M059J (cell line): ENCODE measurements around the gene CUX1. TPM values are rescaled to one million over a fixed set of nuclear protein-coding genes. Genes with fewer than 3 reads are reported as not detected.
A peak's percentile ranks its signal among the peaks of the same experiment; 100 is the strongest.

Experiments used
- DNase-seq: peaks from one replicate; pipeline ENCODE4 v3.0.0-alpha.2; 2012; ENCODE audit warnings: low read depth
- total RNA-seq: library from RNA; depleted of rRNA; stranded (reverse); fragments of >200 nt; shearing (Covaris generic); gene quantifications from 2 replicates; pipeline ENCODE4 v1.2.3, GENCODE V29; 2014

CUX1 gene
- total RNA-seq, 1 experiment from 2014 or later: 51.9 TPM

DNA sequence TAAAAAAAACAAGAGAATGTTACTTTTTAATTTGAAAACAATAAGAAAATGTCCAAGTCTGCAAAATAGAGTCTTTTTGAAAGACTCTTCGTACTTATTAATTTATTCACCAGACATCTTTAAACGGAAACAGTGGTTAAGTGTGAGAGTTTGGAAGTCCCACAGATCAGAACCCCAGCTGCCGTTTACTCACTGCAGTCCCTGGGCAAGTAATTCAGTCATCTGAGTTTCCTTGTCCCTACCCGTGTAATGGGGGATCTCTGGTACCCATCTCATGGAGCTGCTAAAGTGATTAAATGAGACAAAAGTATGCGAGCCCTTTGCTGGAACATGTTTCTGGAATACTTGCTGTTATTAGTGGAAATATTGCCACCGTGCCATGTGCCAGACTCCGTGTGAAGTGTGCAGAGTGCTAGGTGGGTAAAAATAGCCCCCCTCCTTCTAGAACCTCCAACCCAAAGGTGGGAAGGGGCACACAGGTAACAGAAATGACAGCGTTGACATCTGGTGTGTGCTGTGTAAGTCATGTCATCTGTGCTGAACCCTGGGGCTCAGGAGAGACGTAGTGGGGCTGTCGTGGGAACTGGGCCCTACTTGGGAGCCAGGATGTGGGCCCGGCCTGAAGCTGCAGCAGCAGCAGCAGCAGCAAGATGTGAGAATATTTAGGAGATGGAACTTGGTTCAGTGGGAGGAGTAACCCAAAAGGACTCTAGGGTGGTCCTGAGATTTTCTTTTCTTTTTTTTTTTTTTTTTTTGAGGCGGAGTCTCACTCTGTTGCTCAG, 140.5 kb downstream of the CUX1 start:
- no peak for DNase-seq

DNA sequence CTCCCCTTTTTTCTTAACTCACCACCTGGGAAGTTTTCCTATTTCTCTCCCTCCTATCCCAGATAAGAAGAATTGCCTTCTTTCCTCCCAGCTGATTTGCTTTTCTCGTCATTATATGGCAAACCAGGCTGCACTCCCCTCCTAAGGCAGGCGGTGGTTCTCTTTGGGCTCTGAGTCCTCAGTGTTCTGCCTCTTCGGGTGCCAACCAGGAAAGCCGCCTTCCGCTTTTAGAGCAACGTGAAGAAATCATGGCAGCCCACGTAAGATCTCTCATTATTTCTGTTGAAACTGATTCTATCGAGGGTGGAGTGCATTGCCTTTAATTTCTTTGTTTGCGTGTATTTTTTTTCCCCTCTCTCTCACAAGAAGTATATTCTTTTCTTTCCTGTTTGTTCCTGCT, 141.9 kb downstream of the CUX1 start:
- DNase-seq: no peak

DNA sequence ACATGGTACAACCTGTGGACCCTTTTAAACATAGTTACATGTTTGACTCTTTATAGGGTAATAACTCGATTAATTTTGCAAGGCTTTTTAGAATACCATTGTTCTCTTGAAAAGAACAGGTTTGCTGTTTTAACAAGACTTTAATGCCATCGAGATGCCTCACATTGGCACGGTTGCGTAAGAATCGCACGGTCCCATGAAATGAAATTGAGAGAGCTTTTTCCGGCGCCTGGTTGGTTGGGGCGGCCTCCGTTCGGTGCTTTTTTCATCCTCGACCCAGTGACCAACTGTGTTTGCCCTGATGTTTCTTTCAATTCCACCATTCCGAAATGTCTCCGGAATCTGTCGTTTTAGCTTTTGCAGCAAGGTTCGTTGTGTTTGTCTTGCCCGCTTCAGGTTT, 142.4 kb downstream of the CUX1 start:
- no peak for DNase-seq

DNA sequence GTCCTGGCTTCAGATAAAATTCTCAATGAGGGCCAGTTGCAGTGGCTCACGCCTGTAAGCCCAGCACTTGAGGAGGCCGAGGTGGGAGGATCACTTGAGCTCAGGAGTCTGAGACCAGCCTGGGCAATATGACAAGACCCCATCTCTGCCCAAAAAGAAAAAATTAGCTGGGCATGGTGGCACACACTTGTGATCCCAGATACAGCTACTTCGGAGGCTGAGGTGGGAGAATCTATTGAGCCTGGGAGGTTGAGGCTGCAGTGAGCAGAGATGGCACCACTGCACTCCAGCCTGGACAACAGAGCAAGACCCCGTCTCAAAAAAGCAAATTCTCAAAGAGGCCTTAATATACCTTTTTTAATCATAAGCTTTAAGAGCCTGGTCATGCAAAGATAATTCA, 142.9 kb downstream of the CUX1 start:
- DNase-seq: no peak

DNA sequence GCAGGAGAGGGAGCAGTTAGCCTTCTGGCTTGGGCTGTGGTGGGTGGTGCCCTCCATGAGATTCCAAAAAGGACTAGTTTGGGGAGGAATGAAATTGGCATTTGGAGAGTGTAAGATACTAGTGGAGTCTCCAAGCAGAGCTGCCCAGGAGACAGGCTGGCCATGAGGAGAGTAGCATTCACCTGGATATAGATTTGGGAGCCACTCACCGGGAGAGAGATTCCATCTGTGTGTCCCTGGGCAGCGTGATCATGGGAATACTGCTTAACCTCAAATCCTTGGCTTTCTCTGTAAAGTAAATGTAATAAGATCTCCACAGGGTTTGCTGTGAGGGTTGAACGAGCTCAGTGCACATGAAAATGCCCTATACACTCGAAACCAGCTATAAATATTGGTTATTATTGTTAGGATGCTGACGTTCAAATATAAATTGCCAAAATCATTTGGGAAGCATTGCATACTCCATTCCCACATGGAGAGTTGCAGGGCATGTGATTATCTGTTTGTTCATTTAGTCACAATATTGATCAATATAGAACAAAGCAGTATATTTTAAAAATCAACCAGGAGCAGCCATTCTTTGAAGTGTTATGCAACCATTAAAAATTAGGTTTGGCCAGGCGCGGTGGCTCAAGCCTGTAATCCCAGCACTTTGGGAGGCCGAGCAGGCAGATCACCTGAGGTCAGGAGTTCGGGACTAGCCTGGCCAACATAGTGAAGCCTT, 143.7 kb downstream of the CUX1 start:
- DNase-seq: no peak

DNA sequence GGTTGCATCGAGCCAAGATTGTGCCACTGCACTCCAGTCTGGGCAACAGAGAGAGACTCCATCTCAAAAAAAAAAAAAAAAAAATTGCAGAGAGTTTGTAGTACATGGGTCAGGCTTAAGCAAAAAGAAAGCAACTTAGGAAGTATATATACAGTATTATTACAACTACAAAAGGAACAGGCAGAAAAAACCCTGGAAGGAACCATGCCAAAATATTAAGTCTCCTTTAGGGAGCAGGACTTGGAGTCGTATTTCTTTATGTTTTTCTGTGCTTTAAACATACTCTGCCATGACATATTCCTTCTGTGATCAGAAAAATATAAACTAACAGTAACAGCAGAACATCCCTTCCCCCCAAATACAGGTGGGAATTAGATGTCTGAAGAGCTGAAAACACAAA, 144.4 kb downstream of the CUX1 start:
- DNase-seq: no peak

DNA sequence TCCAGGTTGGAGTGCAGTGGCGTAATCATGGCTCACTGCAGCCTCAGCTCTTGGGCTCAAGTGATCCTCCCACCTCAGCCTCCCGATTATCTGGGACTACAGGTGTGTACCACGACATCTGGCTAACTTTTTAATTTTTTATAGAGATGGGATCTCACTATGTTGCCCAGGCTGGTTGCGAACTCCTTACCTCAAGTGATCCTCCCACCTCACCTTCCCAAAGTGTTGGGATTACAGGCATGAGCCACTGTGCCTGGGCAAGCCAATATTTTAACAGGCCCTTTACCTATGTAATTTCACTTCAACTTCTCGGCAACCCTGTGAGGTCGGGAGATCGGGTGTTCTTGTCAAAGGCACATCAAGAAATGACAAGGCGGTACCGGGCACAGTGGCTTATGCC, 146.3 kb downstream of the CUX1 start:
- no peak for DNase-seq

DNA sequence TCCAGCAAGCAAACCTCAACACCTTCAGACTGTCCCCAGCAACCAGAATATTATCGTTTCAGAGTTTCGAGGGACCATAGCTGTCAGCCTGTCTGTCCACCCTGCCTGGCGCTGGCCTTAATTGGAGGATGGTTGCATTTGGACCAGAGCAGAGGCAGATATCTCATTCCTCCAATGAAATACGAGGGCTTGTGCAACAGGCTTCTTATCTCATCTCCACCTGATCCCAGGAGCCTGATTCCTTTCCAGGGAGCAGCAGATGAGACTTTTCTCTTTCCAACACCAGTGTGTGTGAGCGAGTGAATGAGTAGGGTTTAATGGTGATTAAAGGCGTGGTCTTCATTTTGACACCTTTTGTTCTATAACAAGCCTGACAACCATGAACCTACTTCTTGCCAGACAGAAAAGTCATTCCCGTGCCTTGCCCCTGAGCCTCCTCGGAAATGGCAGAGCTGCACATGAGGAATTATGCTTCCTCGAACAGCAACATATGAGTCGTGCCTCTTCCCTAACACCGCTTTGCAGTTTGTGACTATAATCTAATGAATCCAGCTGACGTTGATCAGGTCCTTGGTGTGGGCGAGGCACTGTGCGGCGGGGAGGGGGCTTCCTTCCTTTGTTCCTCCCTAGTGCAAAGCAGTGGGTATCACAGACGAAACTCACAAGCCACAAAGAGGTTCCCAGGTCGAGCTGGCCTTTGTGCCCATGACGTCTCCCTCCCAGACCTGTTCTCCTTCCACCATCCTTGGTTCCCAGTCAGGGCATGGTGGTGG, 147.4 kb downstream of the CUX1 start:
- DNase-seq: no peak

DNA sequence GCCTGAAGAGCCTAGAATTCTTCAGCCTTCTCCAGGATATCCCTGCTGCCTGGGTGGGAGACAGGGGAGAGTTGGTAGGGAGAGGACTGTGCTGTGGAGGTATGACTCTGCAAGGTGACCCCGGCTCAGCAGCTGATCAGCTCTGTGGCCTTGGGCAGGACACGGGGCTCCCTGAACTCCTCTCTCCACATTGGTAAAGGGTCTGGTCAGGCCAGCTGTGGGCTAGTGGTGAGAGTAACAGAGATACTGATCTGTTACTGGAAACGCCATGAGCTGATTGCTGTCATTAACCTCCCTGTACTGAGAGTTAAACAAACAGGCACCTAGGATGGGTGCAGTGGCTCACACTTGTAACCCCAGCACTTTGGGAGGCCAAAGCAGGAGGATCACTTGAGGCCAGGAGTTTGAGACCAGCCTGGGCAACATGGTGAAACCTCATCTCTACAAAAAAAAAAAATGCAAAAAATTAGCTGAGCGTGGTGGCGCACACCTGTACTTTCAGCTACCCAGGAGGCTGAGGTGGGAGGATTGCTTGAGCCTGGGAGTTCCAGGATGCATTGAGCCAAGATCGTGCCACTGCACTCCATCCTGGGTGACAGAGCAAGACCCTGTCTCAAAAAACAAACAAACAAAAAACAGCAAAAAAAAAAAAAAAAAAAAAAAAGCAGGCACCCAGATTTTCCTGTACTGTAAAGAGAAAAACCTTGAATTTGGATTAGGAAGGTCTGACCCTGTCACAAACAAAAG, 151.5 kb downstream of the CUX1 start:
- no peak for DNase-seq

DNA sequence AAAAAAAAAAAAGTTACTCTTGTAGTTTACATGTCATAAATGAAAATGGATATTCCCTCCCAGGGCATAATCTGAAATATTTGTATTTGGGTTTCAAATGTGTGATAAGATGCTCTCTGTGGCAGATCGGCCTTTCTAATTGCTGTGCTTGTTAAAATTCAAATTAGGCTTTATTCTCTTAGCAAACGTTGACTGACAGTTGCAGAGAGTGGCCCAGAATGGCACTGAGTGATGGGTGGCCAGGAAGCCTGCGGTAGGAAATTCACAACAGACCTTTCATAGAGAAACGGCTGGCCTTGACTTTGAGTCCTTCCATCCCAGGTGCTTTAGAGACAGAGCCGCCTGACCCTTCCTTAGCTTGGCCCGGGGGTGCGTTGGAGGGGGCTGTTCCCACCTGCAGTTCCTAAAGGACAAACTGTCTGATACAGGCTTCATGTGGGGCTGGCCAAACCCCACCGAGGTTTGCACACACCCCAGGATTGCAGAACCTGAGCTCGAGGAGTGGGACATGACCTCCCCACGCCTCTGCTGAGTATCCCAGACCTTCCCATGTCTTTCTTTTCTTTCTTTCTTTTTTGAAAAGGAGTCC, 152.7 kb downstream of the CUX1 start:
- DNase-seq: no peak

DNA sequence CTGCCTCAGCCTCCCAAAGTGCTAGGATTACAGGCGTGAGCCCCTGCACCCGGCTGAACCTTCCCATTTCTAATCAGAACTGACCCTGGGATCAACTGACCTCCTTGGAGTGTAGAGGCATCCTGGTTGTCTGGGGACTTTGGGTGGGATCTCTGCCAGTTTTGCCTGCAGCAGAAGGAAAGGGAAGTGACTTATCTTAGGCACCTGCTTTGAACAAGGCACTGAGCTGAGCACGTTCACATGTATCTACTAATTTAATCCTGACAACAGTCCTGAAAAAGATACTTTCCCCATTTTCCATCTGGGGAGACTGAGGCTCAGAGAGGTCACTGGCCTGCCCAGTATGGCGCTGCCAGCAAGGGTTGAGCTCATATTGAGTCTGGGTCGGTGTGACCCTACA, 153.4 kb downstream of the CUX1 start:
- peak; percentile 15 for DNase-seq

DNA sequence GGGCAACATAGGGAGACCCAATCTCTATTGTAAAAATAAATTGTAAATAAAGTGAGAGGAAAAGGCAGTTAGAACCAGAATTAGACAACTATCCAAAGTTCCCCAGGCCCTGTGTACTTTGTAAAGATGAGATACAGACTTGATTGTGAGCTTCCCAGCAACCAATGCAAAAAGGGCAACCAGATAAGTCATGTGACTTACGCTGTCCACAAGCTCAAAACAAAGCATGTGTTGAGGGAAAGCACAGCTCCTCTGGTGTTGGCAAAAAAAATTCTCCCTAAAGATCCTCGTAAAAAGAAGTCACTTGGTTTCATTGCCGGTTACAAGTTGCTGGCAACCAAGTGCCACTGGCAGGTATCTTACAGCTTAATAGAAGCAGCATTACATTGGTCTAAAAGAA, 154.0 kb downstream of the CUX1 start:
- DNase-seq: no peak

DNA sequence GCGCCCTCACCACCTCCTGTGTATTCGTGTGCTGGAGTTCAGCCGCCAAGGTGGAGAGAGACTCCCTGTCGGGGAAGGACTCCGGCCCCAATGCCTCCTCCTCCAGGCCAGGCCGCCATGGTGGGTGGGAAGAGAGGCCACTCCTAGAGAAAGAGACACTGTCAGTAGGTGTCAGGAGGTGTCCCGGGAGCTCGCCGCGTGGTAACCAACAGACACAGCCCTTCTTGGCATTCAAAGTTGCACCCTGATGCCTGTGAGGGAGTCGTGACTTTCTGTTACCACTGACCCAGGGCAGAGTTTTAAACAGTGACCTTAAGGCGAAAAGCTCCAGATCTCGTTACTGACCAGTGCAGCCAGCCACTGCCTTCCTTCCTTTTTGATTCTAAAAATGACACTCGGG, 155.2 kb downstream of the CUX1 start:
- no peak for DNase-seq

DNA sequence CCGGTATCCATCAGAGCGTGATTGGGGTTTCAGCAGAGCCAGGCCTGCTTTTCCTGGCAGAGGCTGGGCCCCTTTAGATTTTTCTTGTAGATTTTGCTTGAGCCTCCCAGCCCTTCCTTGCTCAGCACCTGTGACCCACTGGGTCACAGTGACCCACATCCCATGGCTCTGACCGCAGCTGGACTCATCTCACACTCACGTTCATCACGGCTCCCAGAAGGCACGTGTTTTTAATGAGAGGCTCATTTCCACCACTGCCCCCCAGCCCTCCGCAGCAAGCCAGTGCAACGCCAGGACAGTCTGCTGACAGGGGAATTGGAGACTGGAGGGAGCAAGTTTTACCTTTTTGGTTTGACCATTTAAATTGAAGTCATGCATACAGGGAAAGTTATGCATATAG, 155.7 kb downstream of the CUX1 start:
- DNase-seq: no peak

DNA sequence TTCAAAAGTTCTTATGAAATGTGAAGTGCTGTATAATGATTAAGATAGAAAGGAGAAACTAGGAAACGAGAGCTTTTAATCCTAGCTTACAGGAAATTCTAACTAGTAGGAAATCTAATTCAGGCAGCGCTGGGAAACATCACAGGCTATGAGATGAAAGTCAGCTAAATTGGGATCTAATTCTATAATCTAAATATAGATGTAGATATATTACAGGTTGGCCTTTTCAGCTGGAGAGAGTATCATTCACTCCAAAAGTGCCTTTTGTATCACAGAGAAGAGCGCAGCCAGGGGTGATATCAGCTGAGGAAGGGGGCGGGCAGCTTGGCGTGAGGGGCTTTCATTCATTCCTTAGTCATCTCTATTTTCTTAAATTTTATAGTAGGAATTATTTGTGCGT, 157.0 kb downstream of the CUX1 start:
- DNase-seq: no peak

DNA sequence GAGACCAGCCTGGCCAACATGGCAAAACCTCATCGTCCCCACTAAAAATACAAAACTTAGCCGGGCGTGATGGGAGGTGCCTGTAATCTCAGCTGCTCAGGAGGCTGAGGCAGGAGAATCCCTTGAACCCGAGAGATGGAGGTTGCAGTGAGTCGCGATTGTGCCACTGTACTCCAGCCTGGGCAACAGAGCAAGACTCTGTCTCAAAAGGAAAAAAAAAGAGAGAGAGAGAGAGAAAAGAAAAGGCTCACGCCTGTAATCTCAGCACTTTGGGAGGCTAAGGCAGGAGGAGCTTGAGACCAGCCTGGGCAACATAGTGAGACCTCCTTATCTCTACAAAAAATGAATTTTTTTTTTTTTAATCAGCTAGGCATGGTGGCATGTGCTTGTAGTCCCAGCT, 157.6 kb downstream of the CUX1 start:
- DNase-seq: no peak

DNA sequence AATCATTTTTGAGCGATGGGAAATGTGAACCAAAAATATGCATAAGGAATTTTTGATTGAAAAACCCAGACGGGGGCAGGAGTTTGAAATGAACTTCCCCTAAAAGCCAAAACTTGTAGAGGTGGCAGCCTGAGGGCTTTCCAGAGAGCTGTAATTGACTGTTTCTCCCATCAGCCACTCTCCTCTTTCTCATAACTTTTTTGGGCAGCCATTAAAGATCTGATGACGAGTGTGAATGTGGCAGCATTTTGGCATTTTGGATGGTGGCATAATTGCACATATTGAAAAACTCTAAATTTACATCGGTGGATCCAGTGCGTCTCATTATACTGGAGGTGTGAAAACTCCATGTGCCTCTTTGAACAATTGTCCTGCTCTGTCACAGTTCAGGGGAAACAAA, 159.0 kb downstream of the CUX1 start:
- no peak for DNase-seq

DNA sequence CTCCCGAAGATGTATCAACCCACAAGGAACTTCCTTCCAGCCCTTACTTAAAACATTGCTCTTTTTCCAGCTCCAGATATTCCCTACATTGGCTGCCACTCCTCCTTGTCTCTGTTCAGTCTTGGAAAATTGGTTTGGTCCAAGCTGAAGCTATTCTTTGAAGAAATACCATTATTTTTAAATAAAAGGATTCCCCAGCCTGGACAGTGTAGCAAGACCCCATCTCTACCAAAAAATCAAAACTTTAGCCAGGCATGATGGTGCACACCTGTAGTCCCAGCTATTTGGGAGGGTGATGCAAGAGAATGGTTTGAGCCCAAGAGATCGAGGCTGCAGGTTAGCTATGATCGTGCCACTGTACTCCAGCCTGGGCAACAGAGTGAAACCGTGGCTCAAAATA, 159.8 kb downstream of the CUX1 start:
- DNase-seq: no peak

DNA sequence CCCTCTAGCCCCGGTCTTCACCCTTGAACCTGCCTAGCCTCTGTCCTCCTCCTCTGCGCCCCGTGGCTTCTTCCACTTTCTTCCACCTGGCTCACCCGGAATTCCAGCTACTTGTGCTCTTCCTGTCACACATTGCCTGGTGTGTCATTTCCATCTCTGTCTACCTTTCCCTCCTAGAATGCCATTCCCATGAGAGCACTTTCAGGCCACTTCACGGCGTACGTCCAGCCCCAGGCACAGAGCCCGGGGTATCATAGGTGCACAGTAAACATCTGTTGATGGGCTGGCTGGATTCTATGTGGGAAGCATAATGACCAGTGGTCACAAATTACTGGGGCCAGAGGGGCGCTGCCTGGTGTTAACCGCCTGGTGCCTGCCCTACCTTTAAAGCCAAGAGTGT, 161.3 kb downstream of the CUX1 start:
- no peak for DNase-seq

DNA sequence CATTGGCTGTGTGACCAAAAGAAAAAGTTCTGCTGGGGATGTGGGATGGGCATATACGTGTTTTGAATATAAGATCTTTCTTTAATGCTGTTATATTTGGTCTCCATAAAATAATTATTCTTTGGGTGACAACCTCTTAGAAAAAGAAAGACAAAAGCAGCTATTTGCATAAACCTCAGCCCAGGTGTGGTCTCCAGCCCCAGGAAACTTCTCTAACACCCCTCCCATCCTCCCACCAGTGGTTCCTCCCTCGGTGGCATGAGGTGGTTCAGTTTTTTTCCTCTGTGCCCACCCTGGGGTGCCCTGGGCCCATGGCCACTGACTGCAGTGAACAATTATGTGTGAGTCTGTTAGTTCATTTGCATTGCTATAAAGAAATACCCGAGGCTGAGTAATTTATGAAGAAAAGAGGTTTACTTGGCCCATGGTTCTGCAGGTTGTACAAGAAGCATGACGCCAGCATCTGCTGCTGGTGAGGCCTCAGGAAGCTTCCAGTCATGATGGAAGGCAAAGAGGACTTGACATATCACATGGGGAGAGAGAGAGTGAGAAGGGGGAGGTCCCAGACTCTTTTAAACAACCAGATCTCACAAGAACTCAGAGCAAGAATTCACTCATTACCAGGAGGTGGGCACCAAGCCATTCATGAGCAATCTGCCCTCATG, 165.9 kb downstream of the CUX1 start:
- DNase-seq: no peak
